GM19193 (cell line): Measurements from ENCODE around the gene POMT1.

Experiments
- POLR2A ChIP-seq: IDR thresholded peaks from 4 replicates; pipeline ENCODE4 v1.6.1; 2011; ENCODE audit not compliant: insufficient read depth, insufficient read length; ENCODE audit errors: extremely low read depth

Gene POMT1

GRCh38 chr9:131528886-131529505, 26.3 kb downstream of the POMT1 start:
- TF ChIP-seq POLR2A = no peak

- TF ChIP-seq POLR2A = no peak
Observed at GRCh38 chr9:131529597-131530545, 27.2 kb downstream of the POMT1 start.

- TF ChIP-seq POLR2A = no peak
Observed at GRCh38 chr9:131530546-131530919, 27.8 kb downstream of the POMT1 start.

- peak; percentile 54 for TF ChIP-seq POLR2A
Observed at GRCh38 chr9:131530920-131531832, 28.5 kb downstream of the POMT1 start, which contains the start of gene UCK1. UCK1 (minus strand) TSS chr9:131531263; CDS start chr9:131531174, 89 bp downstream.

GRCh38 chr9:131534721-131535237, 32.1 kb downstream of the POMT1 start:
- no peak for TF ChIP-seq POLR2A

GRCh38 chr9:131537946-131538345, 35.2 kb downstream of the POMT1 start:
- no peak for TF ChIP-seq POLR2A

GRCh38 chr9:131539223-131539923, 36.7 kb downstream of the POMT1 start:
- TF ChIP-seq POLR2A = no peak

GRCh38 chr9:131543141-131543540, 40.4 kb downstream of the POMT1 start:
- TF ChIP-seq POLR2A = no peak

GRCh38 chr9:131545003-131545785, 42.5 kb downstream of the POMT1 start, which contains the start of gene PRRT1B:
PRRT1B (plus strand) TSS chr9:131545523; CDS start chr9:131545616, 93 bp downstream.
- no peak for TF ChIP-seq POLR2A

- no peak for TF ChIP-seq POLR2A
Observed at GRCh38 chr9:131545786-131546335, 43.1 kb downstream of the POMT1 start.

- TF ChIP-seq POLR2A = no peak
Observed at GRCh38 chr9:131546336-131547084, 43.8 kb downstream of the POMT1 start.

- TF ChIP-seq POLR2A = no peak
Observed at GRCh38 chr9:131552030-131552429, 49.3 kb downstream of the POMT1 start.
